ENCODE results near the gene GRXCR1. TPM values are rescaled to one million over a fixed set of nuclear protein-coding genes. Genes with fewer than 3 reads are reported as not detected.

Gene GRXCR1
- total RNA-seq, 1 experiment from 2014 or later, result not detected

GRCh38 chr4:42910459-42910858 is 17.9 kb downstream of the GRXCR1 start (continued):
- TF ChIP-seq ATF2 (CRISPR knock-in tag; IDR thresholded peaks at IDR 0.05; ENCODE audit: borderline replicate concordance, low read depth) (no peak), RORB (CRISPR knock-in tag; IDR thresholded peaks at IDR 0.05) (no peak)

GRCh38 chr4:42914937-42915336 is 22.4 kb downstream of the GRXCR1 start:
- ChIA-PET CTCF (no interaction called here), POLR2A (no interaction called here)
- Mint-ChIP-seq H3K36me3 (no peaks in the 10 kb centered on the region), H3K27me3 (ENCODE audit: low read depth) (no peaks in the 10 kb centered on the region), H3K4me1 (no peaks in the 10 kb centered on the region), H3K9me3 (peaks cover 7% of the 10 kb centered on the region), H3K4me3 (no peak overlapping the region), H3K27ac (no peak overlapping the region)
- no peak for DNase-seq (ENCODE audit: low spot score)
- TF ChIP-seq ATF6 (CRISPR knock-in tag; IDR thresholded peaks at IDR 0.05) (no peak), NFATC4 (CRISPR knock-in tag; IDR thresholded peaks at IDR 0.05) (no peak), ZNF317 (CRISPR knock-in tag; IDR thresholded peaks at IDR 0.05; ENCODE audit: borderline replicate concordance, low read depth) (no peak), IRF1 (CRISPR knock-in tag; IDR thresholded peaks at IDR 0.05) (no peak), ZMAT4 (CRISPR knock-in tag; IDR thresholded peaks at IDR 0.05) (no peak), CDX4 (CRISPR knock-in tag; IDR thresholded peaks at IDR 0.05; ENCODE audit: borderline replicate concordance) (no peak), OVOL2 (CRISPR knock-in tag; IDR thresholded peaks at IDR 0.05; ENCODE audit: borderline replicate concordance) (no peak), E2F5 (CRISPR knock-in tag; IDR thresholded peaks at IDR 0.05) (no peak), GABPB1 (CRISPR knock-in tag; IDR thresholded peaks at IDR 0.05) (no peak), NFE2L1 (CRISPR knock-in tag; IDR thresholded peaks at IDR 0.05) (no peak), ZSCAN18 (CRISPR knock-in tag; IDR thresholded peaks at IDR 0.05) (no peak), ZNF671 (CRISPR knock-in tag; IDR thresholded peaks at IDR 0.05) (no peak), TEAD1 (CRISPR knock-in tag; IDR thresholded peaks at IDR 0.05) (no peak), RORB (CRISPR knock-in tag; IDR thresholded peaks at IDR 0.05) (no peak), TCF7 (CRISPR knock-in tag; IDR thresholded peaks at IDR 0.05; ENCODE audit: low read depth) (no peak), SOX15 (CRISPR knock-in tag; IDR thresholded peaks at IDR 0.05) (no peak), E2F1 (CRISPR knock-in tag; IDR thresholded peaks at IDR 0.05) (no peak)
- ATAC-seq, result no peak
